HepG2 (cell line): ENCODE measurements around the gene ST8SIA4. TPM values are rescaled to one million over a fixed set of nuclear protein-coding genes. Genes with fewer than 3 reads are reported as not detected.

Source experiments
- ATAC-seq: fragments of 200-7000 bp; cut with Tn5 transposase; 3 replicates; pipeline ENCODE4 v1.9.1; 2020; ENCODE audit warnings: mild to moderate bottlenecking, moderate library complexity
- BruUV-seq: library from RNA; stranded (reverse); fragments of 400-500 nt; replicated peaks from 2 replicates; lab custom pipeline; 2021; lab: Mats Ljungman, UMichigan
- CTCF ChIA-PET: fragments of 300-600 bp; formaldehyde crosslinking; extraction: SDS; loops from one replicate; lab custom pipeline; 2021; ENCODE audit warnings: low total read pairs, inconsistent platforms, low intra/inter-chr PET ratio; lab: Yijun Ruan, JAX
- POLR2A ChIA-PET: fragments of 350-600 bp; sonication (Branson Sonifier 250); formaldehyde crosslinking; loops from one replicate; lab custom pipeline; 2020; ENCODE audit warnings: antibody characterized with exemption, inconsistent platforms; lab: Yijun Ruan, JAX
- DNase-seq: peaks from one replicate; pipeline ENCODE4 v3.0.0-alpha.2; 2015; ENCODE audit warnings: low spot score
- FAIRE-seq: peaks from 3 replicates; lab custom pipeline; 2011; peaks lifted over from hg19 to GRCh38; lab: Jason Lieb, UNC
- H2AFZ ChIP-seq: one replicate; pipeline ENCODE4 v1.6.1; 2011; ENCODE audit warnings: low read length, inconsistent platforms
- H3K27ac ChIP-seq: fragments of 300-600 bp; 3 replicates; pipeline ENCODE4 v1.8.0; 2011; ENCODE audit warnings: mixed run types, mild to moderate bottlenecking, mixed read lengths, low read length, inconsistent platforms; ENCODE audit not compliant: insufficient read depth; ENCODE audit errors: extremely low read length
- H3K27me3 ChIP-seq, 2 experiments: fragments of 200-600 bp in 1 of 2; 2 replicates in 1 of 2; 3 replicates in 1 of 2; pipeline versions ENCODE4 v1.6.0 to v1.8.0; 2011; ENCODE audit warnings: low read length in 2 of 2, mild to moderate bottlenecking in 2 of 2, moderate library complexity in 2 of 2, inconsistent platforms in 1 of 2; ENCODE audit not compliant: insufficient read depth in 2 of 2, control insufficient read depth in 1 of 2
- H3K36me3 ChIP-seq, 2 experiments: fragments of 200-600 bp in 1 of 2; replicated peaks in 1 of 2; 2 replicates in 1 of 2; 3 replicates in 1 of 2; pipeline versions ENCODE4 v1.5.1 to v1.8.0; 2011; ENCODE audit warnings: low read length in 2 of 2, inconsistent platforms in 1 of 2; ENCODE audit not compliant: insufficient read depth in 2 of 2, control insufficient read depth in 1 of 2
- H3K4me1 ChIP-seq: 2 replicates; pipeline ENCODE4 v1.5.1; 2012; ENCODE audit warnings: low read length, inconsistent platforms; ENCODE audit not compliant: insufficient read depth
- H3K4me2 ChIP-seq: 2 replicates; pipeline ENCODE4 v1.6.0; 2011; ENCODE audit warnings: low read depth, low read length, inconsistent platforms
- H3K4me3 ChIP-seq, 3 experiments: fragments of 200-600 bp in 1 of 3; sonication (generic), shearing (Covaris generic) in 1 of 3; replicated peaks in 1 of 3; 2 replicates each; pipeline ENCODE4 v1.5.1; 2011 to 2016; ENCODE audit warnings: low read length in 3 of 3, inconsistent platforms in 2 of 3, low read depth in 2 of 3, mild to moderate bottlenecking in 2 of 3, control low read depth in 1 of 3, mixed read lengths in 1 of 3; ENCODE audit not compliant: insufficient read depth in 1 of 3
- H3K79me2 ChIP-seq: one replicate; pipeline ENCODE4 v1.6.1; 2011; ENCODE audit warnings: low read length, inconsistent platforms; ENCODE audit not compliant: insufficient read depth
- H3K9ac ChIP-seq: 2 replicates; pipeline ENCODE4 v1.6.0; 2011; ENCODE audit warnings: mild to moderate bottlenecking, low read depth, low read length, inconsistent platforms; ENCODE audit not compliant: insufficient read depth
- H3K9me3 ChIP-seq: 2 replicates; pipeline ENCODE4 v1.5.1; 2012; ENCODE audit warnings: mild to moderate bottlenecking, low read length
- H4K20me1 ChIP-seq: 2 replicates; pipeline ENCODE4 v1.6.0; 2011; ENCODE audit warnings: inconsistent platforms, mild to moderate bottlenecking, low read length, moderate library complexity; ENCODE audit not compliant: insufficient read depth
- DNMT3B ChIP-seq: conservative IDR thresholded peaks from 2 replicates; pipeline ENCODE4 v1.6.1; 2016; ENCODE audit warnings: missing biosample characterization, control low read depth
- FLYWCH1 ChIP-seq: sonication (generic); formaldehyde crosslinking; IDR thresholded peaks from 2 replicates; pipeline ENCODE4 v1.8.1; 2023; ENCODE audit warnings: mild to moderate bottlenecking, missing genetic modification reagents
- FOSL1 ChIP-seq: sonication (generic); formaldehyde crosslinking; IDR thresholded peaks from 2 replicates; pipeline ENCODE4 v1.9.0; 2021; ENCODE audit warnings: missing genetic modification reagents, borderline replicate concordance
- NAIF1 ChIP-seq: sonication (generic); formaldehyde crosslinking; IDR thresholded peaks from 2 replicates; pipeline ENCODE4 v1.5.0; 2020; ENCODE audit warnings: mild to moderate bottlenecking, missing genetic modification reagents, borderline replicate concordance
- ZNF318 ChIP-seq: sonication (generic); formaldehyde crosslinking; IDR thresholded peaks from 2 replicates; pipeline ENCODE4 v1.4.0; 2020; ENCODE audit warnings: mild to moderate bottlenecking, missing genetic modification reagents
- WGBS: methylation state at CpG from one replicate; pipeline ENCODE4 v1.1.6; 2017; ENCODE audit warnings: low lambda C conversion rate; 5-methylcytosine and 5-hydroxymethylcytosine counted together
- in situ Hi-C: cut with HindIII; loops from 2 replicates; pipeline ENCODE4 v1.10.0; 2017; ENCODE audit warnings: low pct_unique_long_range_greater_than_20kb; ENCODE audit not compliant: extremely low pct_ligation_motif_present
- intact Hi-C: fragments of 100-400 bp; cut with micrococcal nuclease; formaldehyde crosslinking; loops from one replicate; pipeline ENCODE4 v1.10.0; 2022; ENCODE audit not compliant: unreplicated experiment
- polyA plus RNA-seq, 8 experiments: library from polyadenylated mRNA; depleted of rRNA in 3 of 8; stranded (reverse) in 7 of 8; unstranded in 1 of 8; fragments of >200 nt; fragmentation: Illumina TruSeq in 4 of 8; extraction: Trizol in 4 of 8; gene quantifications; 2 replicates each; pipeline versions ENCODE4 v1.2.1 to v1.2.3, GENCODE V29; 2011 to 2016; ENCODE audit warnings: low read depth in 4 of 8, missing spikeins in 1 of 8, mixed read lengths in 1 of 8; ENCODE audit not compliant: insufficient read depth in 1 of 8
- total RNA-seq, 5 experiments: library from RNA; depleted of rRNA; stranded (reverse); fragments of >200 nt; fragmentation: Illumina TruSeq; extraction: Trizol; gene quantifications; 2 replicates each; pipeline ENCODE4 v1.2.3, GENCODE V29; 2016; ENCODE audit warnings: low read depth in 1 of 5

The ST8SIA4 gene
- total and polyA plus RNA-seq, 2 of the 13 experiments (the other 11 are each of a cell fraction or from before 2014, with no cell fraction given) = not detected

- no peaks in the 10 kb centered on the region for H3K4me1 ChIP-seq
- in situ Hi-C loops = no loop called here
Measured at GRCh38 chr5:100905259-100905914, 2.3 kb upstream of the ST8SIA4 start.

More at GRCh38 chr5:100905259-100905914, 2.3 kb upstream of the ST8SIA4 start:
- intact Hi-C loops = no loop called here
- Histone ChIP-seq H3K27me3 (peaks cover 3 to 32% of the 10 kb centered on the region in 2 experiments; a peak in 4 of 5 replicates), H3K36me3 (no peaks in the 10 kb centered on the region), H4K20me1 (no peaks in the 10 kb centered on the region), H3K9ac (no peak overlapping the region), H3K79me2 (no peaks in the 10 kb centered on the region), H2AFZ (no peak overlapping the region), H3K4me3 (no peak overlapping the region), H3K4me2 (no peak overlapping the region), H3K27ac (no peak overlapping the region), H3K9me3 (no peaks in the 10 kb centered on the region)
- ChIA-PET CTCF (no interaction called here), POLR2A (no interaction called here)
- FAIRE-seq (no peak), ATAC-seq (no peak), DNase-seq (no peak)
- no peak for TF ChIP-seq FOSL1 (CRISPR knock-in tag)
- no peak for TF ChIP-seq NAIF1
- TF ChIP-seq ZNF318 (CRISPR knock-in tag) = no peak
- no peak for TF ChIP-seq DNMT3B (CRISPR knock-in tag)
- TF ChIP-seq FLYWCH1 (CRISPR knock-in tag) = no peak
- WGBS = 23% methylated on average over 6 of the region's 6 CpGs
- BruUV-seq = no TSS peak
